ENCODE results near the gene RCAN1. TPM values are rescaled to one million over a fixed set of nuclear protein-coding genes. Genes with fewer than 3 reads are reported as not detected.

The RCAN1 gene
- total and polyA plus RNA-seq, 2 of the 8 experiments (the other 6 are each of a cell fraction or from before 2014, with no cell fraction given): 1.7 to 6.4 TPM

- H3K9ac ChIP-seq (replicated peaks in 1 of 4; ENCODE audit: extremely low read depth in 1 of 4, low read depth in 3 of 4, low read length in 3 of 4): no peak overlapping the region
- H3K18ac ChIP-seq (ENCODE audit: extremely low read depth, low read length): no peak overlapping the region
- no peak overlapping the region for H3K4ac ChIP-seq (replicated peaks; ENCODE audit: insufficient read length, low read depth, low read length)
- no peaks in the 10 kb centered on the region for H3K79me2 ChIP-seq (ENCODE audit: control insufficient read depth in 1 of 2, insufficient read depth in 2 of 2, low read length in 2 of 2)
- H3K23me2 ChIP-seq (ENCODE audit: low read depth, low read length): no peaks in the 10 kb centered on the region
- H2AFZ ChIP-seq (ENCODE audit: low read length): no peak overlapping the region
- no peak overlapping the region for H2BK20ac ChIP-seq (ENCODE audit: low read length)
- H3K23ac ChIP-seq (ENCODE audit: insufficient read length): no peak overlapping the region
- no peak overlapping the region for H4K5ac ChIP-seq (ENCODE audit: insufficient read length, low read depth, low read length)
- no peak overlapping the region for H3K4me3 ChIP-seq (ENCODE audit: extremely low read depth in 1 of 4, insufficient read depth in 2 of 4, low read depth in 3 of 4, low read length in 4 of 4)
- ChIA-PET POLR2A (ENCODE audit: partially characterized antibody) (no interaction called here), CTCF (ENCODE audit: partially characterized antibody) (interaction anchor here (0.6 to 7.7 kb wide), 25 partner anchors 10 to 658 kb away, joined by 3 to 131 read pairs (median 5); partner anchors contain the start of gene KCNE1)
- no peak overlapping the region for H4K91ac ChIP-seq (replicated peaks; ENCODE audit: insufficient read length, low read length)
- TF ChIP-seq HDAC6 (IDR thresholded peaks at IDR 0.05; ENCODE audit: low read depth, low read length): no peak
- TF ChIP-seq SUZ12 (IDR thresholded peaks at IDR 0.05; ENCODE audit: low read length): no peak
- no peak for TF ChIP-seq SAP30 (IDR thresholded peaks at IDR 0.05; ENCODE audit: insufficient read depth, insufficient replicate concordance, low read length)
- no peak for TF ChIP-seq YY1 (IDR thresholded peaks at IDR 0.05; ENCODE audit: low read depth, low read length)
- no peak for TF ChIP-seq CHD1 (IDR thresholded peaks at IDR 0.05; ENCODE audit: low read depth, low read length)
- no peaks in the 10 kb centered on the region for H3K27me3 ChIP-seq (replicated peaks in 1 of 4; ENCODE audit: control insufficient read depth in 3 of 4, extremely low read depth in 1 of 4, insufficient read depth in 3 of 4, low read length in 3 of 4)
- DNase-seq (ENCODE audit: low read depth in 1 of 2, low spot score in 2 of 2) (no peak), FAIRE-seq (no peak)
- no peak overlapping the region for H4K8ac ChIP-seq (ENCODE audit: extremely low read depth, insufficient read depth, low read length)
- H2BK15ac ChIP-seq (ENCODE audit: low read length): no peak overlapping the region
- H3K9me3 ChIP-seq (ENCODE audit: insufficient read depth in 2 of 2, low read depth in 1 of 2, low read length in 1 of 2): no peaks in the 10 kb centered on the region
- WGBS, 2 experiments (ENCODE audit: extremely low coverage in 1 of 2, insufficient coverage in 1 of 2, insufficient read length in 1 of 2, insufficient replicate concordance in 2 of 2, low coverage in 1 of 2, low lambda C conversion rate in 2 of 2, missing lambda C conversion rate in 1 of 2): 95% methylated on average over 4 of the region's 4 CpGs; no CpG with 5 or more reads in 1 of the 2 experiments
- H2BK12ac ChIP-seq (ENCODE audit: low read depth, low read length): no peak overlapping the region
- no peak overlapping the region for H2BK120ac ChIP-seq (replicated peaks; ENCODE audit: low read depth, low read length)
- H2BK5ac ChIP-seq (ENCODE audit: low read depth, low read length): no peak overlapping the region
- H3K14ac ChIP-seq (ENCODE audit: insufficient read length): no peak overlapping the region
- H3K4me2 ChIP-seq (ENCODE audit: insufficient read depth in 1 of 2, low read depth in 2 of 2, low read length in 2 of 2): no peak overlapping the region
- H2AK5ac ChIP-seq (ENCODE audit: low read depth, low read length): no peak overlapping the region
- H3K27ac ChIP-seq (ENCODE audit: low read depth, low read length): no peak overlapping the region
- no peaks in the 10 kb centered on the region for H3K36me3 ChIP-seq (ENCODE audit: control insufficient read depth in 2 of 4, insufficient read depth in 4 of 4, low read length in 3 of 4)
- H3K56ac ChIP-seq (replicated peaks; ENCODE audit: insufficient read length, low read depth, low read length): no peak overlapping the region
- H3K79me1 ChIP-seq (ENCODE audit: low read depth, low read length): no peaks in the 10 kb centered on the region
- H4K20me1 ChIP-seq (replicated peaks in 1 of 2; ENCODE audit: control insufficient read depth in 1 of 2, insufficient read depth in 2 of 2, low read length in 2 of 2): no peaks in the 10 kb centered on the region
- H3K4me1 ChIP-seq (replicated peaks in 1 of 4; ENCODE audit: control insufficient read depth in 3 of 4, insufficient read depth in 4 of 4, low read length in 3 of 4): no peaks in the 10 kb centered on the region; a peak in 1 of 7 replicates
Measured at GRCh38 chr21:34602061-34602460, 12.9 kb downstream of the RCAN1 start.
